ENCODE data around the gene FKRP.

FKRP gene

GRCh38 chr19:46732172-46732938 lies 13.5 kb upstream of the FKRP start:
- no peak for DNase-seq

DNA sequence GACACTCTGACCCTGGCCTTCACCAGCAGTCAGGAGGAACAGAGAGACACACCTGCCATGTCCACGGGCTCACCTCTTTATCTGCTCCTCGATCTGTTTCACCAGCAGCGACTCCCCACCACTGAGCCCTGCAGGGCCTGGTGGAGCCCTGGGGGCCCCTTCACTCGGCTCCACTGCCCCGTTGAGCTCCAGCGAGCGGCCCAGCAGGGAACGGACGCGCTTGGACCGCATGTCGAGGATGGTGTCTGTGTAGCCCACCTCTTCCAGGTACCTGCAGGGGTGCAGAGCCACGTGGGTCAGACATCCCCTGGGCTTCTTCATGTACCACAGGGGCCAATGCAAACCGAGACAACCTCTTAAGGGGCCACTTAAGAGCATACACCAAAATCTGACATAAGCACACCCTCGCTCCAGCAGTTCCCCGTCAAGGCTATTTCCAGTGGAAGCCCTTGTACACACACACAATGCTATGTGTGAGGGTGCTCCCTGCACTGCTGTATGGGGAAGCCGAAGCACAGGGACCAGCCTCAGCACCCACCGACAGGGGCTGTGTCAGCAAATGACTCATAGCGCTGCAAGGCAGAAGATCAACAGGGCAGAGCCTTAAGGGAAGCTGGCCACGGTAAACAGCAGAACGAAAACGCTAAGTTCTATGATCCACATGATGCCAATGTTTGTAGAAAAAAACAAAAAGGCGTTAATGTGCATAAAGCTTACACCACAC lies 12.7 kb upstream of the FKRP start:
- DNase-seq, result no peak

- DNase-seq, result no peak
These were observed 12.1 kb upstream of the FKRP start for GRCh38 chr19:46733690-46734292.

GRCh38 chr19:46736531-46737297 lies 9.1 kb upstream of the FKRP start:
- no peak for DNase-seq

DNA sequence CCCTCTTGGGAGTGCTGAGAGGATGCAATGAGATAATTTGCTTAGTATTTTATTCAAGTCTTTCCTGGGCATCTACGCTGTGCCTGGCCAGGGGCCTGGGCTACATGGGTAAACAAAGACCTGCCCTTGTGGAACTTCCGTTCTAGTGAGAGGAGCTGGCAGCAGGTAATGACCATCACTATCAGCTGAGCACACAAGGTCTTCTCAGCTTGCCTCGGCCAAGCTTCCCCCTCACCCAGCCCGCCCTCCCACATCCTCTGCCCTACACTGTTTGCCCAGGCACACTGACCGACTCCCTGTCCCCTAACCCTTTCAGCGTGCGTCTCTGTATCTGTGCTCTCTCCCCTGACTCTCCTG lies 8.6 kb upstream of the FKRP start:
- no peak for DNase-seq

- DNase-seq, result no peak
These were observed 8.1 kb upstream of the FKRP start for GRCh38 chr19:46737761-46738171.

DNA sequence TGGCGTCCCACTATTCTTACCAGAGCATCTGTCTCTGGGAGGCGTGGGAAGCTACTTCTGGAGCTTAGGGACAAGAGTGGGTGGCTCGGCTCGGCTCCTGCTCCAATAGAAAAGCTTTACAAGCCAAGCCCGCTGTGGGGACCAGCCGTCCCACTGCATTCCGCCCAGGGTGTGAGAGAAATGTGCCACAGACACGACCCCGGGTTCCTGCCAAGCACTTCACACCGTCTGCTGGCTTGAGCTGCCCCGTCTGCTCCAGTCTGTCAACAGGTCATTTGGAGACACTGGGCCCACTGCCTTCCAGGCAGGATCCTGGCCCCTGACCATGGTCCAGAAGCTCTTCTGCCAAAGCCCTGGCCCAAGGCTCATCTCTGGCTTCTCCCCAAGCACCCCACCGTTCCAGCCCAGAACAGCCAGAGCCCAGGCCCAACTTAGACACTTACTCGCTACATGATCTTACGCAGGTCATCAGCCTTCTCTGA lies 6.5 kb upstream of the FKRP start:
- no peak for DNase-seq

DNA sequence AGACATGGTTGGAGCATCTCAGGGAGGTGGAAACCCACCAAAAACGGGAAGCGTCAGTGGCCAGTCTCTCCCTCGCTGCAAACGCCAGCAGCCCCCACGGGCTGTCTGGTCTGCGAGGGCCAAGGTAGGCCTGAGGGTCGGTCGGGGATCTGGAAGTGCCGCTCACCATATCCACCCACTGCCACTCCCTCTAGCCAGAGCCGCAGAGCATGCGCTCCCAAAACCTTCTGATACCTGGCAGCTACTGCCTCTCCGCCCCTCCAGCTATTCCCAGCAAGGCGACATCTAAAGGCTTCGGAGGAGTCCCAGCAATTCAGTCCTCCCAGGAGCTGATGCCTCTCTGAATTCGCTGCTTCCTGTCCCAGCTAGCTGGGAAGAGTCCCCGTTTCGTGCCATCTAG lies 4.4 kb upstream of the FKRP start:
- no peak for DNase-seq

DNA sequence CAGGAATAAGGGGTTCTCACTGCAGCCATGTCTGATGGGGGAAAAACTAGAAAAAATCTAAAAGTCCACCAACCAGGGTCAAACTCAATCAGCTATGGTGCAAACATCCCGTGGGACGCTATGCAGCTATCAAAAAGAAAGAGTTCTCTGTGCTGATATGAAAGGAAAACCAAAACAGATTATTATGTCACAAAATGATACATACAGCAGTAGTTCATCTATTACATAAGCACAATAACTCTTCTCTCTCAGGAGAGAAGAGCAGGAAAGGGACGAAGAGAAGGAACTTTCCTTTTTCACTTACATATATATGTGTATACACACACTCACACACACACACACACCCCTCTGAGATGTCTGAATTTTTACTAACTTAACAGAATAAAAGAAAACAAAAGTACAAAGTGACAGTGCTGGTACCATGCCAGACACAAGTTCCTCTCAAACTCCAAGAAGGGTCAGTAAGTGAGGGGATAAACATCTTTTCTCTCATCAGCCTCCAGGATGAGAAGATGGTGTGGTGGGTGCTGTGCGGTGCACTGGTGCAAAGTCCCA lies 2.9 kb upstream of the FKRP start:
- no peak for DNase-seq

DNA sequence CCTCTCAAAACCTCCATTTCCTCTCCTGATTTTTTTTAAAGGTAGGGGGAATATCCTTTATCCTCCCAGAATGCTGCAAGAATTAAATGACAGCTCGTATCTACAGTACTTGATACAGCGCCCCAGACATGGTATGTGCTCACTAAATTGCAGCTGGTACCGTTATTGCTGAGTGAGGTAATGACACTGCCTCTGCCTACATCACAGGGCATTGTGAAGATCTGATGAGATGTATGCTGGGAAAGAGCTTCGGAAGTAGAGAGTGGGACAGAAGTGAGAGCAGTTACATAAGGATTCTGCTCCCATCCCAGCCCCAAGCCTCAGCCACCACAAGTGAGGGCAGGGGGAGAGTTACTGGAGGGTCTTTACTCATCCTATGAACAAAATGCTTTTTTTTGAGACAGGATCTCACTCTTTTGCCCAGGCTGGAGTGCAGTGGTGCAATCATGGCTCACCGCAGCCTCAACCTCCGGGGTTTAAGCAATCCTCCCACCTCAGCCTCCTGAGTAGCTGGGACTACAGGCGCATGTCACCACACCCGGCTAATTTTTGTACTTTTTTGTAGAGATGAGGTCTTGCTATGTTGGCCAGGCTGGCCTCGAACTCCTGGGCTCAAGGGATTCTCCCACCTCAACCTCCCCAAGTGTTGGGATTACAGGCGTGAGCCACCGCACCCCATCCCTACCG lies 1.7 kb upstream of the FKRP start:
- DNase-seq, result no peak

GRCh38 chr19:46745030-46745429 lies 827 bp upstream of the FKRP start:
- DNase-seq, result no peak

- no peak for DNase-seq
These were observed 612 bp downstream of the FKRP start, which contains the start of gene STRN4 for GRCh38 chr19:46746281-46747057. STRN4 (minus strand) TSS chr19:46746450; CDS start chr19:46746430, 20 bp downstream.

- DNase-seq, result no peak
These were observed 2.7 kb downstream of the FKRP start for GRCh38 chr19:46748325-46749109.

DNA sequence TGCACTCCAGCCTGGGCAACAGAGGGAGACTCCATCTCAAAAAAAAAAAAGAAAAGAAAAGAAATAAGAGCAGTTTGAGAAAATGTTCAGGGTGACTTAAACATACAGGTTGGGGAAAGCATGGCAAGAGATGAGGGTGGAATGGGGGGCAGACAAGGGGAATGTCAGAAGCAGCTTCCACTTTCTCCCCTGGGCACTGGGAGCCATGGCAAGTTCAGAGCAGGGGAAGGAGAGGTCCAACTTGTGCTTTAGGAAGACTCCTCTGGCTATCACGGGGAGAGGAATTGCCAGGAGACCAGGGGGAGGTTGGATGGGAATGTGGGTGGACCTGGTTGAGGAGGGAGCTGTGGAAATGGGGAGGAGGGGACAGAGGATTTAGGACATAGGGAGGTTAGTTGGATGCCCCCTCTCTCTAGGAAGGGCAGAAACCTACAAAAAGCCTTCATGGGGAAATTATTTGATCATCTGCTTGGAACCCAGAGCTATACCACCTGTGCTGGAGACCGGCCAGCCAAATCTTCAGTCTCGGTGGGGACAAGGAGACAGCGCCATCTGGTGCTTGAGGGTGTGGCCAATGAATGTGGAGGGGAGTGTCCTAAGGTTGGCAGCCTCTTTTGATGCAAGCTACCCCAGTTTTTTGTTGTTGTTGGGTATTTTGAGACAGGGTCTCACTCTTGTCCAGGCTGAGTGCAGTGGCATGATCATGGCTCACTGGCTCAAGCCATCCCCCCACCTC lies 7.7 kb downstream of the FKRP start:
- DNase-seq, result no peak

- DNase-seq, result no peak
These were observed 9.4 kb downstream of the FKRP start for GRCh38 chr19:46755077-46755852.

DNA sequence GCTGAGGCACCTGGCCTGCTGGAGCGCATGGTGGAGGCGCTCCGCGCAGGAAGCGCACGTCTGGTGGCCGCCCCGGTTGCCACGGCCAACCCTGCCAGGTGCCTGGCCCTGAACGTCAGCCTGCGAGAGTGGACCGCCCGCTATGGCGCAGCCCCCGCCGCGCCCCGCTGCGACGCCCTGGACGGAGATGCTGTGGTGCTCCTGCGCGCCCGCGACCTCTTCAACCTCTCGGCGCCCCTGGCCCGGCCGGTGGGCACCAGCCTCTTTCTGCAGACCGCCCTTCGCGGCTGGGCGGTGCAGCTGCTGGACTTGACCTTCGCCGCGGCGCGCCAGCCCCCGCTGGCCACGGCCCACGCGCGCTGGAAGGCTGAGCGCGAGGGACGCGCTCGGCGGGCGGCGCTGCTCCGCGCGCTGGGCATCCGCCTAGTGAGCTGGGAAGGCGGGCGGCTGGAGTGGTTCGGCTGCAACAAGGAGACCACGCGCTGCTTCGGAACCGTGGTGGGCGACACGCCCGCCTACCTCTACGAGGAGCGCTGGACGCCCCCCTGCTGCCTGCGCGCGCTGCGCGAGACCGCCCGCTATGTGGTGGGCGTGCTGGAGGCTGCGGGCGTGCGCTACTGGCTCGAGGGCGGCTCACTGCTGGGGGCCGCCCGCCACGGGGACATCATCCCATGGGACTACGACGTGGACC lies 10.1 kb downstream of the FKRP start:
- no peak for DNase-seq

DNA sequence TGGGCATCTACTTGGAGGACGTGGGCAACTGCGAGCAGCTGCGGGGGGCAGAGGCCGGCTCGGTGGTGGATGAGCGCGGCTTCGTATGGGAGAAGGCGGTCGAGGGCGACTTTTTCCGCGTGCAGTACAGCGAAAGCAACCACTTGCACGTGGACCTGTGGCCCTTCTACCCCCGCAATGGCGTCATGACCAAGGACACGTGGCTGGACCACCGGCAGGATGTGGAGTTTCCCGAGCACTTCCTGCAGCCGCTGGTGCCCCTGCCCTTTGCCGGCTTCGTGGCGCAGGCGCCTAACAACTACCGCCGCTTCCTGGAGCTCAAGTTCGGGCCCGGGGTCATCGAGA lies 10.7 kb downstream of the FKRP start:
- no peak for DNase-seq

DNA sequence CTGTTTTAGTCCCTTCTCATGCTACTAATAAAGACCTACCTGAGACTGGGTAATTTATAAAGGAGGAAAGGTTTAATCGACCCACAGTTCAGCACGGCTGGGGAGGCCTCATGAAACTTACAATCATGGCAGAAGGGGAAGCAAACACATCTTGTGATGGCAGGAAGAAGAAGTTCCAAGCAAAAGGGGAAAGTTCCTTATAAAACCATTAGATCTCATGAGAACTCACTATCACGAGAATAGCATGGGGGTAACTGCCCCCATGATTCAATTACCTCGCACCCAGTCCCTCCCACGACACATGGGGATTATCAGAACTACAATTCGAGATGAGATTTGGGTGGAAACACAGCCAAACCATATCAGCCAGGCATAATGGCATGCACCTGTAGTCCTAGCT lies 13.3 kb downstream of the FKRP start:
- DNase-seq, result no peak

Data from NCI-H2107 (cell line).